K562 treated with DMSO at 1 percent for 12 hours (cell line): ENCODE measurements around the gene SSUH2. TPM values are rescaled to one million over a fixed set of nuclear protein-coding genes. Genes with fewer than 3 reads are reported as not detected.

Experiments
- total RNA-seq: library from RNA; unstranded; fragments of 300-600 nt; gene quantifications from 2 replicates; pipeline ENCODE4 v1.2.3, GENCODE V29; 2022; ENCODE audit not compliant: insufficient read depth

SSUH2 gene, protein sequence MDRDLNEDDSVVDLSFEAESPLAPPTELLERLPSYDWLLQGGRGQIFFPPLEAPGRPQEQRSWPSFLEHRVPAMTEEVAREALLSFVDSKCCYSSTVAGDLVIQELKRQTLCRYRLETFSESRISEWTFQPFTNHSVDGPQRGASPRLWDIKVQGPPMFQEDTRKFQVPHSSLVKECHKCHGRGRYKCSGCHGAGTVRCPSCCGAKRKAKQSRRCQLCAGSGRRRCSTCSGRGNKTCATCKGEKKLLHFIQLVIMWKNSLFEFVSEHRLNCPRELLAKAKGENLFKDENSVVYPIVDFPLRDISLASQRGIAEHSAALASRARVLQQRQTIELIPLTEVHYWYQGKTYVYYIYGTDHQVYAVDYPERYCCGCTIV
- total RNA-seq: not detected in 2 replicates

DNA sequence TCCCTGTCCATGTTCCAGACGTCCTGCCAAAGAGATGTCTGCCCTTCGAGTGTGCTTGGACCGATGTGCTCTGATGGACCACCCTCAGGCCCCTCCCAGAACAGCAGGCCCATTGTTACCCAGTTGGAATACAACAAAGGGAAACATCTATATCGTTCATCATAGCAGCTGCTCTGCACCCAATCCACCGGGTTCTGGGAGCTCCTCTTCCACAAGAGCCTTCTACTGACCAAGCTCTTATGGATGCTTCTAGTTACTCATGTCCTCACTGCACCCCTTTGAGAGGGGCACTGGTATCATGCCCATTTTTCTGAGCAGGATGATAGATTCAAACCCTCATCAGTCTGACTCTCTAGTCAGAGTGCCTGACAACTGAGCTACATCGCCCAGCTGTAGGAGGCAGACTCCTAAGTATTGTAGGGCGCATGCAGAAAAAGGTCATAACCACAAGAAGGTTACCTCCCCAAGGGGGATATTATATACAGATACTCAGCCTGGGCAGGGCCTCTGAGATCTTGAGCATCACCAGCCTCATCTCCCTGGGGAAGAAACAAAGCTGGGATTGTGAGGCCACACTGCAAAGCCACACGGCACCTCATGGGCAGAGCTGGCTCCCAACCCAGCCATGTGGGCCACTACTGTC lies at the start of gene SSUH2:
Gene SSUH2, minus strand, starts transcription at position 51 of the 643 bp plus-strand sequence. Its CDS starts 40 bp downstream, at position 11.

Other genes starting within 250 kb of the SSUH2 start
- 0.15 TPM in 1 of 2 replicates, not detected in the other for gene LMCD1, start 143.0 kb downstream of the SSUH2 start, total RNA-seq
- gene CAV3, start 89.0 kb upstream of the SSUH2 start, total RNA-seq: not detected in 2 replicates
- gene OXTR, start 124.8 kb upstream of the SSUH2 start, total RNA-seq: 0.17 and 0.86 TPM in 2 replicates